Suprapubic skin (tissue), 4 donors: ENCODE data around the gene CCNE1.

Source experiments
- CTCF ChIP-seq, 2 donors: fragments of 200-600 bp in 1 of 2; fragments of 450-650 bp in 1 of 2; sonication (generic) in 1 of 2; IDR thresholded peaks; one replicate each; pipeline ENCODE4 v1.5.1; 2016 to 2019; ENCODE audit warnings: antibody characterized with exemption in 2 of 2, mild to moderate bottlenecking in 1 of 2, moderate library complexity in 1 of 2
- EP300 ChIP-seq: sonication (generic); formaldehyde crosslinking; IDR thresholded peaks from one replicate; pipeline ENCODE4 v1.6.1; 2017; ENCODE audit warnings: antibody characterized with exemption
- POLR2A ChIP-seq, 2 donors: fragments of 450-650 bp; IDR thresholded peaks; one replicate each; pipeline ENCODE4 v1.6.1; 2017; ENCODE audit warnings: antibody characterized with exemption in 2 of 2, mild to moderate bottlenecking in 2 of 2, moderate library complexity in 2 of 2
- POLR2AphosphoS5 ChIP-seq, 3 donors: sonication (generic); formaldehyde crosslinking; IDR thresholded peaks; one replicate each; pipeline ENCODE4 v1.6.1; 2017; ENCODE audit warnings: antibody characterized with exemption in 3 of 3

- no peak for TF ChIP-seq POLR2A (IDR thresholded peaks at IDR 0.05)
- TF ChIP-seq POLR2AphosphoS5 (IDR thresholded peaks at IDR 0.05): no peak
- no peak for TF ChIP-seq CTCF (IDR thresholded peaks at IDR 0.05)
- no peak for TF ChIP-seq EP300
Observed at GRCh38 chr19:29842471-29843179, 30.8 kb downstream of the CCNE1 start.
